OCI-LY7 (cell line): Measurements from ENCODE around the gene CREB1. TPM values are rescaled to one million over a fixed set of nuclear protein-coding genes. Genes with fewer than 3 reads are reported as not detected.

ENCODE experiments used
- BruUV-seq: library from RNA; stranded (reverse); fragments of 400-500 nt; replicated peaks from 2 replicates; lab custom pipeline; 2021; lab: Mats Ljungman, UMichigan
- CTCF ChIA-PET: fragments of 300-600 bp; sonication (Branson Sonifier 250); formaldehyde crosslinking; loops from one replicate; lab custom pipeline; 2022; ENCODE audit warnings: antibody characterized with exemption; ENCODE audit not compliant: unreplicated experiment; lab: Charles Lee
- POLR2A ChIA-PET: fragments of 300-600 bp; sonication (Branson Sonifier 250); formaldehyde crosslinking; loops from one replicate; lab custom pipeline; 2022; ENCODE audit warnings: antibody characterized with exemption; lab: Charles Lee
- DNase-seq: peaks from one replicate; pipeline ENCODE4 v3.0.0-alpha.2; 2015; ENCODE audit warnings: low spot score
- H2AFZ ChIP-seq: fragments of 200-600 bp; sonication (generic), shearing (Covaris generic); 2 replicates; pipeline ENCODE4 v1.6.1; 2014; ENCODE audit warnings: mild to moderate bottlenecking, antibody characterized with exemption, low read length, moderate library complexity
- H3K27ac ChIP-seq: fragments of 200-600 bp; sonication (generic); 2 replicates; pipeline ENCODE4 v1.5.1; 2014; ENCODE audit warnings: mixed run types, low read depth, mild to moderate bottlenecking, moderate library complexity, low read length, inconsistent platforms; ENCODE audit not compliant: poor library complexity, severe bottlenecking
- H3K36me3 ChIP-seq: fragments of 200-600 bp; sonication (generic); 2 replicates; pipeline ENCODE4 v1.6.1; 2014; ENCODE audit warnings: mild to moderate bottlenecking, antibody characterized with exemption, low read length, moderate library complexity, mixed read lengths; ENCODE audit not compliant: insufficient read depth
- H3K4me1 ChIP-seq: fragments of 200-600 bp; sonication (generic); 2 replicates; pipeline ENCODE4 v1.5.1; 2014; ENCODE audit warnings: mild to moderate bottlenecking, low read length; ENCODE audit not compliant: insufficient read depth, poor library complexity, severe bottlenecking
- H3K4me2 ChIP-seq: fragments of 200-600 bp; sonication (generic); 2 replicates; pipeline ENCODE4 v1.6.1; 2014; ENCODE audit warnings: mild to moderate bottlenecking, low read length
- H3K4me3 ChIP-seq: fragments of 200-600 bp; sonication (generic); 2 replicates; pipeline ENCODE4 v1.5.1; 2014; ENCODE audit warnings: mild to moderate bottlenecking, low read depth, low read length; ENCODE audit not compliant: poor library complexity, severe bottlenecking
- H3K79me2 ChIP-seq: fragments of 200-600 bp; sonication (generic); 2 replicates; pipeline ENCODE4 v1.6.1; 2016; ENCODE audit warnings: low read depth, mild to moderate bottlenecking, low read length, moderate library complexity, mixed read lengths; ENCODE audit not compliant: insufficient read depth
- H3K9me2 ChIP-seq: fragments of 200-600 bp; sonication (generic); 2 replicates; pipeline ENCODE4 v1.6.1; 2016; ENCODE audit warnings: mild to moderate bottlenecking, low read length, mixed read lengths; ENCODE audit not compliant: insufficient read depth
- H3K9me3 ChIP-seq: fragments of 200-600 bp; sonication (generic); 2 replicates; pipeline ENCODE4 v1.6.1; 2014; ENCODE audit warnings: mild to moderate bottlenecking, mixed run types, low read length, mixed read lengths
- H4K20me1 ChIP-seq: fragments of 200-600 bp; sonication (generic); 2 replicates; pipeline ENCODE4 v1.6.1; 2014; ENCODE audit warnings: mild to moderate bottlenecking, antibody characterized with exemption, low read length, moderate library complexity, mixed read lengths; ENCODE audit not compliant: insufficient read depth
- EZH2phosphoT487 ChIP-seq: fragments of 200-600 bp; sonication (generic); IDR thresholded peaks from 2 replicates; pipeline ENCODE4 v1.6.1; 2018; ENCODE audit warnings: low read depth, borderline replicate concordance, mild to moderate bottlenecking, mixed run types, antibody characterized with exemption, low read length, moderate library complexity, mixed read lengths
- intact Hi-C: fragments of 100-400 bp; cut with micrococcal nuclease; formaldehyde crosslinking; loops from one replicate; pipeline ENCODE4 v1.10.0; 2022; ENCODE audit not compliant: unreplicated experiment
- total RNA-seq, 2 experiments: library from RNA; depleted of rRNA in 1 of 2; stranded (reverse); fragments of >200 nt in 1 of 2; shearing (Covaris generic) in 1 of 2; gene quantifications; 2 replicates each; pipeline ENCODE4 v1.2.3, GENCODE V29; 2014 to 2022
- TF ChIP-seq, protein P1 (sequence below): fragments of 200-600 bp; sonication (generic); conservative IDR thresholded peaks from 2 replicates; pipeline ENCODE4 v1.5.1; 2014; ENCODE audit warnings: mild to moderate bottlenecking, antibody characterized with exemption, low read length, moderate library complexity, mixed read lengths

CREB1 gene
- total RNA-seq, 2 experiments from 2014 or later: 54.3 to 84.9 TPM

- no peak overlapping the region for H3K27ac ChIP-seq
- no TSS peak for BruUV-seq
- no peak overlapping the region for H3K4me2 ChIP-seq
- no peaks in the 10 kb centered on the region for H3K9me2 ChIP-seq
- no peak overlapping the region for H2AFZ ChIP-seq
- ChIA-PET CTCF (no interaction called here), POLR2A (interaction anchor here (0.6 to 1.4 kb wide), 5 partner anchors 12 to 67 kb away, joined by 3 read pairs; no protein-coding TSS in a partner anchor)
- no peaks in the 10 kb centered on the region for H4K20me1 ChIP-seq
- no peaks in the 10 kb centered on the region for H3K4me1 ChIP-seq
- H3K79me2 ChIP-seq: no peaks in the 10 kb centered on the region
- H3K9me3 ChIP-seq: no peaks in the 10 kb centered on the region
- TF ChIP-seq EZH2phosphoT487: no peak
- TF ChIP-seq, protein P1, sequence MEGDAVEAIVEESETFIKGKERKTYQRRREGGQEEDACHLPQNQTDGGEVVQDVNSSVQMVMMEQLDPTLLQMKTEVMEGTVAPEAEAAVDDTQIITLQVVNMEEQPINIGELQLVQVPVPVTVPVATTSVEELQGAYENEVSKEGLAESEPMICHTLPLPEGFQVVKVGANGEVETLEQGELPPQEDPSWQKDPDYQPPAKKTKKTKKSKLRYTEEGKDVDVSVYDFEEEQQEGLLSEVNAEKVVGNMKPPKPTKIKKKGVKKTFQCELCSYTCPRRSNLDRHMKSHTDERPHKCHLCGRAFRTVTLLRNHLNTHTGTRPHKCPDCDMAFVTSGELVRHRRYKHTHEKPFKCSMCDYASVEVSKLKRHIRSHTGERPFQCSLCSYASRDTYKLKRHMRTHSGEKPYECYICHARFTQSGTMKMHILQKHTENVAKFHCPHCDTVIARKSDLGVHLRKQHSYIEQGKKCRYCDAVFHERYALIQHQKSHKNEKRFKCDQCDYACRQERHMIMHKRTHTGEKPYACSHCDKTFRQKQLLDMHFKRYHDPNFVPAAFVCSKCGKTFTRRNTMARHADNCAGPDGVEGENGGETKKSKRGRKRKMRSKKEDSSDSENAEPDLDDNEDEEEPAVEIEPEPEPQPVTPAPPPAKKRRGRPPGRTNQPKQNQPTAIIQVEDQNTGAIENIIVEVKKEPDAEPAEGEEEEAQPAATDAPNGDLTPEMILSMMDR: no peak
- H3K36me3 ChIP-seq: peaks cover 80% of the 10 kb centered on the region
- no peak for DNase-seq
- H3K4me3 ChIP-seq: no peak overlapping the region
- intact Hi-C loops: no loop called here
Observed at GRCh38 chr2:207567671-207568070, 37.9 kb downstream of the CREB1 start.

DNA sequence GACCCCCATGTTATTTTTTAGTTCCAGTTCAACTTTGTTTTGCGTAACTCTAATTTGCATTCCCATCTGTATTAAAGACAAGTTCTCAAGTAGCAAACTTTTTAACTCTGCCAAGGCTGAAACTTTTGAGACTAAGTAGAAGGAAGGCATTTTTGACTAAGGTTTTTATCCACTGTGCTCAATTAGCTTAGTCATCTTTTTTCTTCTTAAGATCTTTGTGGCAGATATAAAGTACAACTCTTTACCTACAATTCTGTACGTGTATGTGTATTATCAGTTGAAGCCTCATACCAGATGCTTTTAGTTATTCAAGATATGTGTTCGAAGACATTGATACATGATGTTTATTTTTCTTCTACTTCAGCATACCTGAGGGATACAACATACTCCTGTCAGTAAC, 41.6 kb downstream of the CREB1 start:
- TF ChIP-seq EZH2phosphoT487: no peak
- TF ChIP-seq, protein P1: no peak
- Histone ChIP-seq H3K4me3 (no peak overlapping the region), H3K79me2 (no peaks in the 10 kb centered on the region), H2AFZ (no peak overlapping the region), H4K20me1 (no peaks in the 10 kb centered on the region), H3K27ac (no peak overlapping the region), H3K36me3 (peaks cover 86% of the 10 kb centered on the region), H3K4me1 (no peaks in the 10 kb centered on the region), H3K9me2 (no peaks in the 10 kb centered on the region), H3K4me2 (no peak overlapping the region), H3K9me3 (no peaks in the 10 kb centered on the region)
- POLR2A ChIA-PET: interaction anchor here (0.7 kb wide), 1 partner anchor 54 kb away, joined by 11 read pairs; no protein-coding TSS in a partner anchor
- no peak for DNase-seq
- CTCF ChIA-PET: no interaction called here
- intact Hi-C loops: no loop called here
- no TSS peak for BruUV-seq

- BruUV-seq: no TSS peak
- no peaks in the 10 kb centered on the region for H3K9me2 ChIP-seq
- H3K4me3 ChIP-seq: no peak overlapping the region
- no peak for DNase-seq
- no peaks in the 10 kb centered on the region; the same call in 1 of the 2 replicates for H3K79me2 ChIP-seq
- no peaks in the 10 kb centered on the region for H4K20me1 ChIP-seq
- no peak overlapping the region for H2AFZ ChIP-seq
- H3K4me1 ChIP-seq: no peaks in the 10 kb centered on the region
- POLR2A ChIA-PET: interaction anchor here (0.7 kb wide), 1 partner anchor 1684 kb away, joined by 3 read pairs; no protein-coding TSS in a partner anchor
- H3K27ac ChIP-seq: no peak overlapping the region
- no peak for TF ChIP-seq EZH2phosphoT487
- TF ChIP-seq, protein P1: no peak
- H3K4me2 ChIP-seq: no peak overlapping the region
- CTCF ChIA-PET: no interaction called here
- peaks cover 96% of the 10 kb centered on the region for H3K36me3 ChIP-seq
- H3K9me3 ChIP-seq: no peaks in the 10 kb centered on the region
- intact Hi-C loops: no loop called here
Observed at GRCh38 chr2:207584952-207585351, 55.2 kb downstream of the CREB1 start.
